Measurements from ENCODE around the gene SNCAIP.
"Not testable (repeated sequence)": the region's sequence is repeated elsewhere in the genome, so short reads cannot be mapped to it uniquely, and the experiment has no call there.

Gene SNCAIP

GRCh38 chr5:122471031-122471751 is 159.2 kb downstream of the SNCAIP start:
- DNase-seq: no peak

- DNase-seq: no peak
These were observed 159.7 kb downstream of the SNCAIP start for GRCh38 chr5:122471752-122472061.

- DNase-seq: no peak
These were observed 161.3 kb downstream of the SNCAIP start for GRCh38 chr5:122473138-122473843.

- no peak for DNase-seq
These were observed 161.9 kb downstream of the SNCAIP start for GRCh38 chr5:122473941-122474340.

GRCh38 chr5:122478741-122479442 is 166.9 kb downstream of the SNCAIP start:
- no peak for DNase-seq

GRCh38 chr5:122480146-122480545 is 168.1 kb downstream of the SNCAIP start:
- DNase-seq: no peak

- no peak for DNase-seq
These were observed 172.1 kb downstream of the SNCAIP start for GRCh38 chr5:122484103-122484502.

GRCh38 chr5:122485226-122485625 is 173.2 kb downstream of the SNCAIP start:
- DNase-seq: no peak

- not testable (repeated sequence) for DNase-seq
These were observed 174.6 kb downstream of the SNCAIP start for GRCh38 chr5:122486616-122487015.

GRCh38 chr5:122490718-122491117 is 178.7 kb downstream of the SNCAIP start:
- no peak for DNase-seq

- DNase-seq: no peak
These were observed 180.6 kb downstream of the SNCAIP start for GRCh38 chr5:122492675-122493074.

GRCh38 chr5:122493091-122494021 is 181.3 kb downstream of the SNCAIP start:
- DNase-seq: peak; percentile 46

GRCh38 chr5:122494109-122494508 is 182.1 kb downstream of the SNCAIP start:
- DNase-seq: peak; percentile 16

- DNase-seq: no peak
These were observed 186.1 kb downstream of the SNCAIP start for GRCh38 chr5:122498163-122498562.

- DNase-seq: no peak
These were observed 187.5 kb downstream of the SNCAIP start for GRCh38 chr5:122499585-122499984.

GRCh38 chr5:122500245-122501088 is 188.4 kb downstream of the SNCAIP start:
- no peak for DNase-seq

GRCh38 chr5:122501089-122501435 is 189.0 kb downstream of the SNCAIP start:
- DNase-seq: no peak

- no peak for DNase-seq
These were observed 195.0 kb downstream of the SNCAIP start for GRCh38 chr5:122507045-122507444.

- DNase-seq: no peak
These were observed 195.5 kb downstream of the SNCAIP start for GRCh38 chr5:122507581-122507980.

GRCh38 chr5:122508623-122509022 is 196.6 kb downstream of the SNCAIP start:
- DNase-seq: no peak

Data from NCI-H2081 treated with DMSO at 0.1 percent for 48 hours (cell line).